ENCODE results near the gene FBLN2. TPM values are rescaled to one million over a fixed set of nuclear protein-coding genes. Genes with fewer than 3 reads are reported as not detected.

Gene FBLN2
- total RNA-seq, 2 experiments from 2014 or later = 8.4 to 13.7 TPM

DNA sequence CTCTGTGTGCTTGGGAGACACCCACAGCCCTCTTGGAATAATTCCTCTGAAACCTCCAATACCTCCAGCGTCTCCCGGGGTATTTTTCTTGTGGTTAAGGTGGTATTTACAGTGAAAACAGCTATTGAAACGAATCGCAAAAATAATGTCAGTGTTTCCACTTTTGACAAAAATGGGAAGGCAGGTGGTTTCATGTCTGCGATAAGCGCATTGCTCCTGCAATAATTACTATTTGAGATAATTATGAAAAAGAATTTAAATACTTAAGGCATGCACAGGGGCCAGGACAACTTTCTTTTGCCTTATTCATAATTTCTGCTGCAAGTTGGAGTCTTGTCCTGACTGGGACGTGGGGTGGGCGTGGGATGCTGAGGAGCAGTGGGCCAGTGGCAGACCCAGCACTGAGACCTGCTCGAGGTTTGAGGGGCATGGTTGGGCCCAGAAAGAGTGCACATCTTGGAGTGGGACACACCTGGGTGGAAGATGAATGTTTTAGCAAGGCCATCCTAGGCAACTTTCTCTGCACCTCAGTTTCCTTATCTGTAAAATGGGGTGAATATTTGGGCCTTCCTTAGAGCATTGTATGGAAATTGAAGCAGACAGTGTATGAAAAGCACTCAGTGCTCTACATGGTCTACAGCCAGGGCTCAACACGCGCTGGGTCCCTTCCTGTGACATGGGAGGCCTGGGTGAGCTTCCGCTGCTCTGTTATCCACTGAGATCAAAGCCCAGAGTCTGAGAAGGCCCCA is 110.5 kb downstream of the FBLN2 start:
- peaks cover 11% of the 10 kb centered on the region for H3K27me3 Mint-ChIP-seq
- intact Hi-C loops (cut with micrococcal nuclease) = loop anchor here (2.0 kb wide), 1 partner anchor 225 kb away; no protein-coding TSS in a partner anchor
- no peak overlapping the region for H3K4me3 Mint-ChIP-seq
- H3K4me1 Mint-ChIP-seq (ENCODE audit: low read depth) = peaks cover 7% of the 10 kb centered on the region
- POLR2A ChIA-PET = no interaction called here
- no peaks in the 10 kb centered on the region for H3K36me3 Mint-ChIP-seq (ENCODE audit: low read depth)
- CTCF ChIA-PET = interaction anchor here (1.1 to 13.0 kb wide), 3 partner anchors 11 to 225 kb away, joined by 4 to 383 read pairs (median 5); partner anchors contain the start of gene WNT7A
- ATAC-seq (no peak), DNase-seq (no peak)
- TF ChIP-seq, protein P1, sequence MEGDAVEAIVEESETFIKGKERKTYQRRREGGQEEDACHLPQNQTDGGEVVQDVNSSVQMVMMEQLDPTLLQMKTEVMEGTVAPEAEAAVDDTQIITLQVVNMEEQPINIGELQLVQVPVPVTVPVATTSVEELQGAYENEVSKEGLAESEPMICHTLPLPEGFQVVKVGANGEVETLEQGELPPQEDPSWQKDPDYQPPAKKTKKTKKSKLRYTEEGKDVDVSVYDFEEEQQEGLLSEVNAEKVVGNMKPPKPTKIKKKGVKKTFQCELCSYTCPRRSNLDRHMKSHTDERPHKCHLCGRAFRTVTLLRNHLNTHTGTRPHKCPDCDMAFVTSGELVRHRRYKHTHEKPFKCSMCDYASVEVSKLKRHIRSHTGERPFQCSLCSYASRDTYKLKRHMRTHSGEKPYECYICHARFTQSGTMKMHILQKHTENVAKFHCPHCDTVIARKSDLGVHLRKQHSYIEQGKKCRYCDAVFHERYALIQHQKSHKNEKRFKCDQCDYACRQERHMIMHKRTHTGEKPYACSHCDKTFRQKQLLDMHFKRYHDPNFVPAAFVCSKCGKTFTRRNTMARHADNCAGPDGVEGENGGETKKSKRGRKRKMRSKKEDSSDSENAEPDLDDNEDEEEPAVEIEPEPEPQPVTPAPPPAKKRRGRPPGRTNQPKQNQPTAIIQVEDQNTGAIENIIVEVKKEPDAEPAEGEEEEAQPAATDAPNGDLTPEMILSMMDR (IDR thresholded peaks at IDR 0.05) = no peak
- H3K27ac Mint-ChIP-seq = no peak overlapping the region
- no peaks in the 10 kb centered on the region for H3K9me3 Mint-ChIP-seq

DNA sequence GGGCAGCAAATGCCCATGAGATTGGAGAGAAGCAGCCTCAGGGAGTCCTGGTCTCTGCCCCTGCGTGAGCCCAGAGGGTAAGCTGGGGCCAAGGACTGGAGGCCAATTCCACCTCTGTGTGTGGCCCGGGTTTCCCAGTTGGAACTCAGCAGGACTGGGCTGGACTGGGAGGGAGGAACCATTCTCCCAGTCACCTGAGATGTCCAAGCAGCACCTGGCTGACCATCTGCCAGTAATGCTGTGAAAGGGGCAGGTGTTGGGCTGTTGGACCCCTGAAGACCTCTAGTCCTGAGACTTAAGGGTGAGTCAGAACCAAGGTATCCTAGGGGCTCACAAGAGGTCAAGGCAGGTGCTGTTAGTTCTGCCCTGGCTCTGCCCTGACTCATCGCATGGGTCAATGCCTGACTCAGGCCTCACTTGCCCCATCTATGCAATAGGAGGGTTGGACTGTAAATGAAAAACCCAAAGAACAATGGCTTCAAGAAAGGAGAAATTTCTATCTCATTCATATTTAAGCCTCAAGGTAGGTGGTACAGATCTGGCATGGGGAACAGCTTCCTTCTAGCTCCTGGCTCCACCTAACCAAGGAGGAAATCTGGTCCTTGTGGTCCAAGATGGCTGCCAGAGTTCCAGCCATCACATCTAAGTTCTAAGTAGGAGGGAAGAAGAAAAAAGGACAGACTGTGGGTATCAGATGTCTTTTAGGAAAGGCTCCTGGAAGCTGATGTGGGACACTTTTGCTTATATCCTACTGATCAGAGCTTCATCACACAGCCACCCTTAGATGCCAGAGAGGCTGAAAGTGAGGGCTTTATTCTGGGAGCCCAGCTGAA is 111.3 kb downstream of the FBLN2 start:
- Mint-ChIP-seq H3K36me3 (ENCODE audit: low read depth) (no peaks in the 10 kb centered on the region), H3K4me1 (ENCODE audit: low read depth) (peaks cover 7% of the 10 kb centered on the region), H3K9me3 (no peaks in the 10 kb centered on the region), H3K27me3 (peaks cover 11% of the 10 kb centered on the region), H3K4me3 (no peak overlapping the region), H3K27ac (no peak overlapping the region)
- POLR2A ChIA-PET = no interaction called here
- ATAC-seq (no peak), DNase-seq (no peak)
- CTCF ChIA-PET = interaction anchor here (0.5 to 13.0 kb wide), 7 partner anchors 11 to 469 kb away, joined by 3 to 383 read pairs (median 3); partner anchors contain the start of gene WNT7A
- TF ChIP-seq, protein P1 (IDR thresholded peaks at IDR 0.05) = no peak
- intact Hi-C loops (cut with micrococcal nuclease) = no loop called here

DNA sequence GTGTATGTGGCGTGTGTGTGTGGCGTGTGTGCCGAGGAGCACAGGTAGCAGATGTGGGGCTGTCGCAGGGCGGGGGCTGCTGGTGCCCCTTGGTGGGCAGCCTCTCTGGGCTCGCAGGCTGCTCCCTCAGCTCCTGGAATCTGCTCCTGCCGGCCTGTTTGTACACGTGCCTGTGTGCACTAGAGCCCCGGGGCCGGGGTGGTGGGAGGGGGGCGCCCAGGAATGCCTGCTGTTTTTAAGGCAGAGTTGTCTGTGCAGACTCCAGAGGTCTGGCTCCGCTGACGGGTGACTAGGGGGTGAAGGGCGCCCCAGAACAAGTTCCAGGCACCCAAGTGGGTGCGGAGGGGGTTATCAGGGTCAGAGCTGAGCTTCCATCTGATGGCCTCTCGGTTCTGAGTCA is 112.2 kb downstream of the FBLN2 start:
- Mint-ChIP-seq H3K27me3 (peaks cover 9% of the 10 kb centered on the region), H3K4me1 (ENCODE audit: low read depth) (peaks cover 5% of the 10 kb centered on the region), H3K4me3 (no peak overlapping the region), H3K9me3 (no peaks in the 10 kb centered on the region), H3K36me3 (ENCODE audit: low read depth) (no peaks in the 10 kb centered on the region), H3K27ac (no peak overlapping the region)
- POLR2A ChIA-PET = no interaction called here
- ATAC-seq (no peak), DNase-seq (no peak)
- intact Hi-C loops (cut with micrococcal nuclease) = no loop called here
- CTCF ChIA-PET = interaction anchor here (0.5 to 13.0 kb wide), 5 partner anchors 163 to 470 kb away, joined by 3 to 383 read pairs (median 3); partner anchors contain the start of gene WNT7A
- TF ChIP-seq, protein P1 (IDR thresholded peaks at IDR 0.05) = no peak

DNA sequence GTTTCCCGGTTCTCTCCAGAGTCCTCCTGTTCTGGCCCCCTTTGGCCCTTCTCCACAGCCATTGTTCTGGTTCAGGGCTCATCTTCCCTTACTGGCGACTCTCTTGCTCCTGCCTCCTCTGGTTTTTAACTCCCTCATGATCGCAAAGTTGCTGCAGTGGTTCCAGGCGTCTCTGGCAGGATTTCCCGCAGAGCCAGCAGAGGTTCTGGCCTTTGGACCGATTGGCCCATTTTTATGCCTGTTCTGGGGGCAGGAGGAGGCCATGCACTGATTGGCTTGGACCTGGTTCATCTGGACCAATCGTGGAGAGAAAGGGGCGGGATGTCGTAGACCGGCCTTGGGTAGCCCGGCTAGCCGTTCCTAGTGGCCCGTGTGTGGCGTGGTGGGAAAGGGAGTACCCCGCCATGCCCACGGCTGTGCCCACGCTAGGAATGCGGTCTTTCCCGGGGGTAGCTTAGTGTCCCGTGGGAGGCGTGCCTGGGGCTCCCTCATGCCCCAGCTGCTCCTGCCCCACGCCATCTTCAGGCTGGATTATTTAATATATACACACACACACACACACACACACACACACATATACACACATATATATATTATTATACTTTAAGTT is 113.4 kb downstream of the FBLN2 start:
- Mint-ChIP-seq H3K27ac (no peak overlapping the region), H3K36me3 (ENCODE audit: low read depth) (no peaks in the 10 kb centered on the region), H3K4me3 (no peak overlapping the region), H3K4me1 (ENCODE audit: low read depth) (peaks cover 5% of the 10 kb centered on the region), H3K9me3 (no peaks in the 10 kb centered on the region), H3K27me3 (peaks cover 5% of the 10 kb centered on the region)
- ChIA-PET POLR2A (no interaction called here), CTCF (interaction anchor here (1.5 to 13.0 kb wide), 2 partner anchors 13 to 222 kb away, joined by 4 to 383 read pairs; partner anchors contain the start of gene WNT7A)
- ATAC-seq (no peak), DNase-seq (no peak)
- TF ChIP-seq, protein P1 (IDR thresholded peaks at IDR 0.05) = no peak
- intact Hi-C loops (cut with micrococcal nuclease) = no loop called here

Data from activated CD8-positive, alpha-beta T cell treated with anti-CD3 and anti-CD28 coated beads for 36 hours (primary cell).